DMS153 treated with DMSO at 0.1 percent for 48 hours (cell line): Measurements from ENCODE around the gene ADH5.
"Not testable (repeated sequence)": the region's sequence is repeated elsewhere in the genome, so short reads cannot be mapped to it uniquely, and the experiment has no call there.

Experiments used
- DNase-seq: peaks from one replicate; lab custom pipeline; 2025; ENCODE audit not compliant: unreplicated experiment; lab: John Stamatoyannopoulos, UW

The ADH5 gene

DNA sequence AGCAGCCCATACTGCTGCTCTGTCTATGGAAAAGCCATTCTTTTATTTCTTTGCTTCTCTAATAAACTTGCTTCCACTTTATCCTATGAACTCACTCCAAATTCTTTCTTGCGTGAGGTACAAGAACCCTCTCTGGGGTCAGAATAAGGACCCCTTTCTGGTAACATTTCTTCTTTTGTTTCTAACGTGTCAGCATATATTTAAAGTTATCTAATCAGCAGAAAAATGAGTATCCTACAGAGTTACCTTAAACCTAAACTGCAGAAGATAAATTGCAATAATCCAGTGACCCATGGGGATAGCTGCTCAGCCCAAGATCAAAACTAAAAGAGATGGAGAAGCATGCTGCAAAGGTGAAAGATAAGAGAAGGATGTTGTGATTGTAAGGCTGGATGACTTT lies 4.0 kb downstream of the ADH5 start:
- DNase-seq: no peak

DNA sequence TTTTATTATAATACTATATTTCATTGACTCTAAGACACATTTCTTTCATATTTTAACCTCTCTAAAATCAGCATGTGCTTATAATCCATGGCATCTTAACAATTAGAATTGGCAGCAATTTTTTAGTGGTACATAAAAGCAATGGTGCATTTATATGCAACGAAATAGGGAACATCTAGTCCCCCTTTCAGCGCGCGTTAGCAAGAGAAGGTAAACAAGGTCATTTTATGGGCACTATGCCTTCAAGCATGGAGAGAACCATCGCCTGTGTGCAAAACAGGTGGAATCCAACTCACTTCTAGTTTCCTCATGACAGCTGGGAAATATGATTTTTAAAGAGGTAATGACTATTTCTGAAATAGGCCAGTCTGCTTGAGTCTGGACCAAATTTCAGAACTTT lies 6.4 kb downstream of the ADH5 start:
- DNase-seq: no peak

DNA sequence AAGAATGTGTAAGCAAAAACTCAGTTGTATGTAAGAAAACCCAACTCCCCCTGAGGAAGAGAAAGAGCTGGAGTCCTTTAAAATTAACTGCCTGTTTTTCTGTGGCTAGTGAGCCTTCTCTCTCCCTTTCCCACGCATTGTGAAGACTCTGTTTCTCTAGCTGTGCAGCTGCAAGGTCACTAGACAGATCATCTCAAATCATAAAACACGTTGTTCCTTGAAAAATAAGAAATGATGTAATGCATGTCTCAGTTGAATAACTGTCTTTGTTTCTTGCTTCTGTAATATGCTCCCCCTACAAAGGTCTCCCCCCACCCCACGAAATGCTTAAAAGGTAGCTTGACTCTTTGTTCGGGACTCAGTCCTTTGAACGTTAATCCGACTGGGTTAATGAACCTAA lies 7.7 kb downstream of the ADH5 start:
- not testable (repeated sequence) for DNase-seq

DNA sequence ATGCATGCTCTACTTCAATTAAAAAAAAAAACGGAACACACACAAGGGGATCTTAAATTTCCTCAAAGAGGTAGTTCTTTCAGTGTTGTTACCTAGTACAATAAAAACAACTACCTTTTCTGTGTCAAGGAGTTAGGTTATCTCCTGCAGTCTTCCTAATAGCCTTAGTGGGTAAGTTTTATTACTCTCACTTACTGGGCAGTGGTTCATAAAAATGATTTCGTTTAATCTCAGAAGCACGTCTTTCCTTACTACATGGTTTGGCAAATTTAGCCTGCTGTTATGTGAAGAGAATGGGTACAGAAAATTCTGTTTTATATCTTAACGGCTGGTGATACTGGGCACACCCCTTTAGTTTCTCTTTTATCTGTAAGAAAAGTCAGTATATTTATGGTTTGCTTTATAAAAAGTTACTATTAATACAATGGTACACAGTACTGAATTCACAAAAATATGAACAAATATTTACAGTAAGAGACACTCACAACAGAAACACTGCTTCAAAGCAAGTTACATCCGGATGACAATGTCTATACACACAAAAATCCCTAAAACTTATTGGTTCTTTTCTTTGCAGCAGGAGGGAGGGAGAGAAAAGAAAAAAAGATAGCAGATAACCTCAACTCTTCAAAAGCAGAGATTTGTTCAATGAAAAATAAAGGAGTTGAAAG lies 8.8 kb downstream of the ADH5 start:
- no peak for DNase-seq

DNA sequence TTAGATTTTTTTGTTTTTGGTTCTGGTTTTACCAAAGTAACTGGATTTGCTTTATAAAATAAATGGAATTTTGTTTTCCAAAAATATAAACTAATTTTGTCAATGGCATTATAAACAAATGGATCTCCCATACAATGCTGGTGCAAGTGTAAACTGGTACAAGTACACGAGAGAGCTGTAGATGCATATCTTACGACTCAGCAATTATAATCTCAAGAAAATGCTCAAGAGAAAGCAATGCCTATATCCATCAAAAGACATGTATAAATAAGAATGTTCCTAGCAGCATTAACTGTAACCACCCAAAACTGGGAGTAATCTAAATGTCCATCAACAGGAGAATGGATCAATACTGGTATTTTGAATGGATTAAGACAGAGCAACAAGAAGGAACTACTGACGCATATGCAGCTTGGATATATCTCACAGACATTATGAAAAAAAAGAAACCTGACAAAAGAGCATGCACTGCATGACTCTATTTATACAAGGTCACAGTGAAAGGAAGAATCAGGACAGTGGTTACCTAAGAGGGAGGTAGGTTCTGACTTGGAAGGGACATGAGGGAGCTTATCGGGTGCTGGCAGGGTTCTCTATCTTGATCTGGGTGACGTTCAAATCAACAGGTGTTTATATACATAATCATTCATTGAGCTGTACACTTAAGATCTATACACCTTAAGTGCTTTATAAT lies 9.5 kb downstream of the ADH5 start:
- DNase-seq: no peak

DNA sequence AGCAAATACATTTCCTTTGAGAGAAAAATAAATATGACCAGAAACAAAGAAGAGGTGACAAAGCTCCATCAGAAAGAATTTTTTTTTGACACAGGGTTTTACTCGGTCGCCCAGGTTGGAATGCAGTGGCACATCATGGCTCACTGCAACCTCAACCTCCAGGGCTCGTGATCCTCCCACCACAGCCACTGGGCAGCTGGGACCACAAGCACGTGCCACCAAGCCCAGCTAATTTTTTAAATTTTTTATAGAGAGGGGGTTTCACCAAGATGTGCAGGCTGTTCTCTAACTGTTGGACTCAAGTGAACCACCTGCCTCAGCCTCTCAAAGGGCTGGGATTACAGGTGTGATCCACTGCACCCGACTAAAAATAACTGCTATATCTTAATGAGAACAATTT lies 10.3 kb downstream of the ADH5 start:
- DNase-seq: no peak

DNA sequence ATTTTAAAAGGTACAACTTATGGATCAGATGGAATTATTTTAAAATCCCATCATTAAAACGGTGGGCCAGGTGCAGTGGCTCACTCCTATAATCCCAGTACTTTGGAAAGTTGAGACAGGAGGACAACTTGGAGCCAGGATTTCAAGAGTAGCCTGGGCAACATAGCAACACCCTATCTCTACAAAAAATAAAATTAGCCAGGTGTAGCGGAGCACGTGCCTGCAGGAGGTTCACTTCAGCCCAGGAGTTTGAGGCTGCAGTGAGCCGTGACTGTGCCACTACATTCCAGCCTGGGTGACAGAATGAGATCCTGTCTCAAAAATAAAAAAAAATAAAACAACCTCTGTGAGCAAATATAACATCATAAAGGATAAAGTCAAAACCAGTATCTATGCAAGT lies 11.4 kb downstream of the ADH5 start:
- no peak for DNase-seq

DNA sequence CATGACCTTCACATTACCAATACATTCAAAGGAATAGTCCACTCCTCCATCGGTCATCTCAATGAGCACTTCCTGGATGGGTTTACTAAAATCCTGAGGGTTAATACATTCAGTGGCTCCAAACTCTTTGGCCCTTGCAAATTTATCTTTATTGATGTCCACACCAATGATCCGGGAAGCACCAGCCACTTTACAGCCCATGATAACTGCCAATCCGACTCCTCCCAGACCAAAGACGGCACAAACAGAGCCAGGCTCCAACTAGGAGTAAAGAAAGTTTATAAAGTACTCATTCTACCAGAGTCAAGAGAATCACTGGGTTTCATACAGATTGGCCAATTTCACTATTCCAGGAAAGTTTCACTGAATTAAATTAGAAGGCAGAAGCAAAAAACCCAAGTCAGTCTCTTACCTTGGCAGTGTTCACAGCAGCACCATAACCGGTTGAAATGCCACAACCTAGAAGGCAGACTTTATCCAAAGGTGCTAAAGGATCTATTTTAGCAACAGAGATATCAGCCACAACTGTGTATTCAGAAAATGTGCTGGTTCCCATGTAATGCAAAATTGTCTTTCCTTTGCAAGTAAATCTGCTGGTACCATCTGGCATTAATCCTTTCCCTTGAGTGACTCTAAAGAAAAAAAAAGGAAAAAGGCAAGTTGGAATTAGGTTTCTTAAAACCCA lies 12.2 kb downstream of the ADH5 start:
- DNase-seq: no peak

DNA sequence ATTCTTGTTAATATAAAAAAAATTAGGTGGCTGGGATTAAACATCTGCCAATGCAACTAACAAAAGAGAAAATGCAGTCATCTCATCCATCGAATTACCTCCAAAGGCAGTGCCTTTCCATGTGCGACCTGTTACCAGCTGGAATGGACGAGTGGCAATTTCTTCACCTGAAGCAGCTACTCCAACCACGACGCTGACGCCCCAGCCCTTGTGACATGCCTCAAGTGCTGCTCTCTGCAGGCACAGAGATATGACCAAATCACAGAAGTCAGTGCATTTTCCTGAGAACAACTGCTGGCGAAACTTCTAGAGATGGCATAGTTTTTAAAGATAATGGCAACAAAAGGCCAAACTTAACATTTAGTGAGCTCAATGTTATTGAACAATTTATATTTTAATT lies 13.8 kb downstream of the ADH5 start:
- DNase-seq: no peak

DNA sequence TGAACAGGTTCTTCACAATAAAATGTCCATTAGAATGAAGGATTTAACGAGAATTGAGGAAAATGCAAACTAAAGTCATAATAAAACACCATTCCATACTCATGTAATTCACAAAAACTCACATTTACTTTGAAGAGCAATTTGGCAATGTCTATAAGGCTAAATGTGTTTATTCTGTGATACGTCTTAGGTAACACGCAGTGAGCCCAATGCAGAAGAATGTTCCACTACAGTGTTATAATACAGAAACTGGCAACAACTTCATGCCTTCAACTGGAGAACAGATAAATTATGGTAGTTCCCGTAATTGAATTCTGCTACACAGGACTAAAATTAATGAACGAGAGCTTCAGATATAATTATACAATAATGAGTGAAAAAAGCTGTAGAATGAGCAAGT lies 17.4 kb downstream of the ADH5 start:
- DNase-seq: no peak

DNA sequence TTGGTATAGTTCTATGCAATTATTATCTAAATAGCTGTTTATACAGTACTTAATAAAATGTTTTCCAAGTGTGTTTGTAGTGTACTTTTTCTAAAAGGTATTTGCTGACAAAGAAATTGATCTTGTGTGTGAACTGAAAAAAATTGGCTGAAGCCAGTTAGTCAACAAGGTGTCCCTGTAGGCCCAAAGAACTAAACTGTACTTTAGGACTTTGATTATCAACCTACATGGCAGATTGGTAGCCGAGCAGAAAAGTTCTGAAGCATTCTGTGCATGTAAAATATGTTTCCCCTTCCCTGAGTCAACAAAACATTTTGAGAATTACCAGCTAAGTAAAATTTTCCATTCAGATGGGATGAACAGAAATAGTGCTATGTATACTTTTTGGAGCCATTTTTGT lies 21.0 kb downstream of the ADH5 start:
- no peak for DNase-seq

DNA sequence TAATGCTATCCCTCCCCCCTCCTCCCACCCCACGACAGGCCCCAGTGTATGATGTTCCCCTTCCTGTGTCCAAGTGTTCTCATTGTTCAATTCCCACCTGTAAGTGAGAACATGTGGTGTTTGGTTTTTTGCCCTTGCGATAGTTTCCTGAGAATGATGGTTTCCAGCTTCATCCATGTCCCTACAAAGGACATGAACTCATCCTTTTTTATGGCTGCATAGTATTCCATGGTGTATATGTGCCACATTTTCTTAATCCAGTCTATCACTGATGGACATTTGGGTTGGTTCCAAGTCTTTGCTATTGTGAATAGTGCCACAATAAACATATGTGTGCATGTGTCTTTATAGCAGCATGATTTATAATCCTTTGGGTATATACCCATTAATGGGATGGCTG lies 23.1 kb downstream of the ADH5 start:
- DNase-seq: not testable (repeated sequence)

DNA sequence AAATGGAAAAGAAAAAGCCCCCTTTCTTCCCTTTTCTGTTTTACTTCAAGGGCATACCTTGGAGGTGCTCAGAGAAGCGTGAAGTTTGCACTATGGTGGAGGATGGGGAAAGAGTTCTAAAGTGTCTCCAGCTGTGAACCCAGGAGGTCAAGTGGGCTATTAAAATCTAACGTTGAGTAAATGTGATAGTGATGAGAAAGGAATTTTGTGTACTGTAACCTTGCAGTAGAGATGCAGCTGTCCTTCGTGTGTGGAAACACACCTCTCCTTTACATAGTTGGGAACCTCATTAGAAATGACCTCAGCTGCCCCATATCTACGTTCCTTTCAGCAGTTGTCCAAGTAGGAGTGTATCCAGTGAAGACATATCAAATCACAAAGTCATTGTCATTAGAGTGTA lies 26.5 kb downstream of the ADH5 start:
- no peak for DNase-seq

DNA sequence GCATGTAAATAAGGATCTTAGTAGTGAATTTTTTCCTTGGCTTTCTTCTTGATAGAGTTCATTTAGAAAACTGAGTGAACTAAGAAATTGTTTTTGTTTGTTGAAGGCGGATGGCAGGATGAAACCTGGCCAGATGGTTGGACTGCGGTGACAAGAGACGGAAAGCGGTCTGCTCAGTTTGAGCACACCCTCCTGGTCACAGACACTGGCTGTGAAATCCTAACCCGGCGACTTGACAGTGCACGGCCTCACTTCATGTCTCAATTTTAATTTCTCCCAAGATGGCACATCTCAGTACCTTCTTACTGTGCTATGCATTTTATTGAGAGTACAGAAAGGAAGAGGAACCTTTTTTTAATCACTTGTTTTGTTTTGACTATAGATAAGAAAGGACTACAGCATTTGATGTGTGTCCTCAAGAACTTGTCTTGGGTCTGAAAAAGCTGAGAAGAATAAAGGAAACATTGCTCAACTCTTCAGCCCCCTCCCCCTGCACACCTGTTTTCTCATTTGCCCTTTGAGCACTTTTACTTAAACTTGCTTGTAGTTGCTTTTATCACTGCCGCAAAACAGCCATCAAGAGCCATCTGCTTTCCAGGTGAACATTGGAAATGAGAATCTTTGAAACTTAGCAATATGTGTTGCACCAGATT lies 27.4 kb downstream of the ADH5 start:
- DNase-seq: no peak

DNA sequence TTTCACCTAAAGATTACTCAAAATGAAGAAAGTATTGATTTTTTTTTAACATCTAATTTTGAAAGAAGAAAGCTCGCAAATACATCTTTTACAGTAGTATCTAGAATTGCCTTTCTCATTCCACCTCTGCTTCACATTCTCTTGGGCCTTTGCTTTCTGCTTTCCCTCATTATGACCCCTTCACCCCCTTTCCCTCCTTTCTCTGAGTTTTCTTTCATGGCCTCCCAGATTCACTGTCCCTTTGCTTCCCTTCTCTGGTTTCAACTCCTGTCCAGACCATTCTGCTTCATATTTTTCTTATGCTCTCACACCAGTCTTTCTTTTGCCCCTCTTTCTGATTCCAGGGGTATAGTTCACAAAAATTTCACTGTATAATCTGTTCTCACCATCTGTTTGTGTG lies 29.0 kb downstream of the ADH5 start:
- DNase-seq: no peak

DNA sequence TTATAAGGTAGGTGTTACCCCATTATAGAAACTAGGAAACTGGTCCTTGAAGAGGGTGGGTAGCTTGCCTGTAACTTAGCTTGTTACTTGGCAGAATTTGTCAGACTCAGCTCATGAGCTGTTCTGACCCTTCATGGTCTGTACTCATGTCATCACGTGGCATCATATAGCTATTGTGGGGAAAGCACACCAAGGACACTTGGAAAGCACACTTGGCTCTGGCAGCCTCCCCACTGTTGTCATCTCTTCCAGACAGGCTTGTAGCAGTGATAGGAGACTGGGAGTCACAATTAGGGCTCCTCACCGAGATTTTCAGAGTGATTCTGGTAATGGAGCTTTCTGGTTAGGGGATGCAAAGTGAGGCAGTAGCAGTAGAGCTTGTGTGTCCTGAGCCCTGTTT lies 30.4 kb downstream of the ADH5 start:
- no peak for DNase-seq

DNA sequence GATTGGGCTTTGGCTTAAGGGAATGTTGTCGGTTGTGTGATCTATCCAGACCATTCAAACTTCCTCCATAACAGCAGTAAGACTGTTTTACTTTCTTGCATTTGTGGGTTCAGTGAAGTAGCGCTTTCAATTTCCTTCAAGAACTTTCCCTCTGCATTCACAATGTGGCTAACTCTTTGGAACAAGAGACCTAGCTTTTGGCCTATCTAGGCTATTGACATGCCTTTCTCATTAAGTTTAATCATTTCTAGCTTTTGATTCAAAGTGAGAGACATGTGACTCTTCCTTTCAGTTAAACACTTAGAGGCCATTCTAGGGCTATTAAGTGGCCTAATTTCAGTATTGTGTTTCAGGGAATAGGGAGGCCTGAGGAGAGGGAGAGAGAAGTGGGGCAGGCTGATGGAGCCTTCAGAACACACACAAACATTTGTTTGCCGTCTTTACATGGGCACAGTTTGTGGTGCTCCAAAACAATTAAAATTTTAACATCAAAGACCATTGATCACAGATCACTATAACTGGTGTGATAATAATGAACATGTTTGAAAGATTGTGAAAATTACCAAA lies 34.1 kb downstream of the ADH5 start:
- DNase-seq: no peak

DNA sequence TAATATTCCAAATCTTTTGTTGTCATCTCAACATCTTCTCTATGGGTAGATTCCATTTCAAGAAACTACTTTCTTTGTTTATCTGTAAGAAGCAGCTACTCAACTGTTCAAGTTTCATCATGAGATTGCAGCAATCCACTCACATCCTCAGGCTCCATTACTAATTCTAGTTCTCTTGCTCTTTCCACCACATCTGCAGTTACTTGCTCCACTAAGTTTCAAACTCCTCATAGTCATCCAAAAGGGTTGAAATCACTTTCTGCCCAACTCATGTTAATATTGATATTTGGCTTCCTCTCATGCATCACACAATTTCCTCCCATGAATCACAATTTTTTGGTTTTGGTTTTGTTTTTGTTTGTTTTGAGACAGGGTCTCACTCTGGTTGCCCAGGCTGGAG lies 35.7 kb downstream of the ADH5 start:
- DNase-seq: no peak

DNA sequence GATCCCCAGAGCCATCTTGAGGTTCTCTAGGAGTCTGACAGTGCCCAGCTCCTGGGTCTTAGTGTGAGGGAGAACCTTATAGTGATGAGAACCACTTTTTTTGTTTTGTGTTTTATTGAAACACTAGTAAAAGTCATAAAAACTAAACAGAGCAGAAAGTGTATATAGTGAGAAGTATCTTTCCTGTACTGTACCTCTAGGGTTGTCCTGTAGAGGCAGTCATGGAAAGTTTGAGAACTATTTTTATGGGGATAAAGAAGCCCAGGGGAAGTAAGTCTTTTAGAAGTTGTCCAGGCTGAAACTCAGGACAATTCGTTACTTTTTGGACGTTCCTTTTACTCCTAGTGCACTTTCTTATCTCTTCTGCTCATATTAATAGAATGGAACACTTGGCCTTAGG lies 40.9 kb downstream of the ADH5 start:
- no peak for DNase-seq

DNA sequence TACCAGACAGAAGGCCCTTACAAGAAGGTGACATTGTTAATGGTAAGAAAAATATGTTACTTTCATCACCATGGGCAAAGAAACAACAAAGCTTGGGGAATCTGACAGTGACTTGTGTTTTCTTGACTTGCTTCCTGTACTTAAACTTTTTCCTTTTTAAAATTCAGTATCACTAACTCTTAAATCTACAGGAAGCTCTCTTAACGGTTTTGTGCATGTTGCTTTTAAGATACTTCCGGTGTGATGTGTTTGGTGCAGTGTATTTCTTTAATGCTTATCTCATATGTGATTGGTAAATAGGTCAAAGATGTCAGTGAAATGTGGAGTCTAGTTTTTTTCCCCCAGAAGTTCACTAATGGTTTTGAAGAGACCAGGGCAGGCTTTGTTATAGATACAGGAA lies 45.2 kb downstream of the ADH5 start:
- no peak for DNase-seq

DNA sequence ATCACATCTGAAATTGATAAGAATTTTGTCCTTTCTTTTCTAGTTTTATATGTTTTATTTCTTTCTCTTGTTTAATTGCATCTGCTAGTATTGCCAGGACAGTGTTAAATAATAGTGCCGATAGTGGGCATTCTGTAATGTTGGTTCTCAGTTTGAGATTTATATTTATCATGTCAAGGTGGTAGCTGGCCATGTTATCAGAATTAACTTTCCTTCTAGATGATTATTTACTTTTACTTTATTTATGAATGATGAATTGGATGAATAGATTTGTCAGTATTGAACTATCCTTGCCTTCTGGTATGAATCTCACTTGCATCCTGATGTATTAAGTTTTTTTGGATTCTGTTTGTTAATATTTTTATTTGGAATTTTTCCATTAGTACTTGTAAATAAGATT lies 50.4 kb downstream of the ADH5 start:
- DNase-seq: no peak

DNA sequence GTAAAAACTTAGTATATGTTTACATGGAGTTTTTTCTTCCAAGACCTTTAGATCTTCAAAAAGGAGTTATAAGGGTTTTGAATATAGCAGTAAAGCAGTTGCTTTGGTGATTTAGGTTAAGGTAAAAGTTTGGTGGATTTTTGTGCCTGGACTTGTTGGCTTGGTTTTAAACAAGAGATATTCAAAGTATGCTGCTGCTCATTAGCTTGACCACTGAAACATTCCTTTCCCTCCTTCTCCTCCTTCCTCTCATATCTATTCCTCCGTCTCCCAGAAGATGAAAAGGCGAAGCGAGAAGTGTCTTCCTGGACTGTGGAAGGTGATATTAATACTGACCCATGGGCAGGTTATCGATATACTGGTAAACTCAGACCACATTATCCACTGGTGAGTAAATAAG lies 54.6 kb downstream of the ADH5 start:
- DNase-seq: no peak
